Measurements from ENCODE around the gene WFS1.

WFS1 gene

GRCh38 chr4:6338951-6339817, 69.5 kb downstream of the WFS1 start:
- no peak for DNase-seq (ENCODE audit: low read depth)
- no peak for TF ChIP-seq CTCF (IDR thresholded peaks at IDR 0.05; ENCODE audit: control insufficient read depth, insufficient read depth, low read depth, low read length, missing control alignments)
- no peak overlapping the region for H3K4me3 ChIP-seq (ENCODE audit: control insufficient read depth, low read depth, low read length)

GRCh38 chr4:6339818-6340445, 70.3 kb downstream of the WFS1 start:
- DNase-seq (ENCODE audit: low read depth): no peak
- H3K4me3 ChIP-seq (ENCODE audit: control insufficient read depth, low read depth, low read length): no peak overlapping the region
- TF ChIP-seq CTCF (IDR thresholded peaks at IDR 0.05; ENCODE audit: control insufficient read depth, insufficient read depth, low read depth, low read length, missing control alignments): no peak

- TF ChIP-seq CTCF (IDR thresholded peaks at IDR 0.05; ENCODE audit: control insufficient read depth, insufficient read depth, low read depth, low read length, missing control alignments): no peak
- H3K4me3 ChIP-seq (ENCODE audit: control insufficient read depth, low read depth, low read length): no peak overlapping the region
- no peak for DNase-seq (ENCODE audit: low read depth)
Measured at GRCh38 chr4:6340446-6341015, 70.9 kb downstream of the WFS1 start.

- H3K4me3 ChIP-seq (ENCODE audit: control insufficient read depth, low read depth, low read length): no peak overlapping the region
- no peak for TF ChIP-seq CTCF (IDR thresholded peaks at IDR 0.05; ENCODE audit: control insufficient read depth, insufficient read depth, low read depth, low read length, missing control alignments)
- no peak for DNase-seq (ENCODE audit: low read depth)
Measured at GRCh38 chr4:6341696-6342095, 72.0 kb downstream of the WFS1 start.

GRCh38 chr4:6342530-6343293, 73.1 kb downstream of the WFS1 start:
- TF ChIP-seq CTCF (IDR thresholded peaks at IDR 0.05; ENCODE audit: control insufficient read depth, insufficient read depth, low read depth, low read length, missing control alignments): no peak

GRCh38 chr4:6343939-6344408, 74.3 kb downstream of the WFS1 start:
- no peak overlapping the region for H3K4me3 ChIP-seq (ENCODE audit: control insufficient read depth, low read depth, low read length)
- peak; percentile 45 for DNase-seq (ENCODE audit: low read depth)
- TF ChIP-seq CTCF (IDR thresholded peaks at IDR 0.05; ENCODE audit: control insufficient read depth, insufficient read depth, low read depth, low read length, missing control alignments): peak; percentile 19

More at GRCh38 chr4:6342530-6343293, 73.1 kb downstream of the WFS1 start:
- DNase-seq (ENCODE audit: low read depth): no peak
- H3K4me3 ChIP-seq (ENCODE audit: control insufficient read depth, low read depth, low read length): no peak overlapping the region
